Measurements from ENCODE around the gene MCU. TPM values are rescaled to one million over a fixed set of nuclear protein-coding genes. Genes with fewer than 3 reads are reported as not detected.
"Not testable (repeated sequence)": the region's sequence is repeated elsewhere in the genome, so short reads cannot be mapped to it uniquely, and the experiment has no call there.

Gene MCU
- total RNA-seq, 1 donor from 2014 or later: 12.2 TPM

- intact Hi-C loops (cut with micrococcal nuclease): no loop called here
Observed at GRCh38 chr10:72729528-72729927, 37.6 kb downstream of the MCU start.

GRCh38 chr10:72730479-72730878, 38.5 kb downstream of the MCU start:
- intact Hi-C loops (cut with micrococcal nuclease): no loop called here

- intact Hi-C loops (cut with micrococcal nuclease): no loop called here
Observed at GRCh38 chr10:72731916-72732419, 40.0 kb downstream of the MCU start.

- intact Hi-C loops (cut with micrococcal nuclease): no loop called here
Observed at GRCh38 chr10:72732521-72732920, 40.6 kb downstream of the MCU start.

GRCh38 chr10:72733989-72734388, 42.0 kb downstream of the MCU start:
- intact Hi-C loops (cut with micrococcal nuclease): no loop called here

- intact Hi-C loops (cut with micrococcal nuclease): no loop called here
Observed at GRCh38 chr10:72735288-72735936, 43.5 kb downstream of the MCU start.

- intact Hi-C loops (cut with micrococcal nuclease): no loop called here
Observed at GRCh38 chr10:72736176-72736827, 44.4 kb downstream of the MCU start.

- intact Hi-C loops (cut with micrococcal nuclease): no loop called here
Observed at GRCh38 chr10:72736828-72737220, 44.9 kb downstream of the MCU start.

GRCh38 chr10:72737357-72737756, 45.4 kb downstream of the MCU start:
- intact Hi-C loops (cut with micrococcal nuclease): not testable (repeated sequence)

- intact Hi-C loops (cut with micrococcal nuclease): no loop called here
Observed at GRCh38 chr10:72738486-72738885, 46.5 kb downstream of the MCU start.

- intact Hi-C loops (cut with micrococcal nuclease): no loop called here
Observed at GRCh38 chr10:72740528-72740927, 48.6 kb downstream of the MCU start.

GRCh38 chr10:72742092-72742491, 50.1 kb downstream of the MCU start:
- intact Hi-C loops (cut with micrococcal nuclease): no loop called here

- intact Hi-C loops (cut with micrococcal nuclease): no loop called here
Observed at GRCh38 chr10:72742797-72743196, 50.9 kb downstream of the MCU start.

- intact Hi-C loops (cut with micrococcal nuclease): no loop called here
Observed at GRCh38 chr10:72744566-72744965, 52.6 kb downstream of the MCU start.

GRCh38 chr10:72746426-72747363, 54.8 kb downstream of the MCU start:
- intact Hi-C loops (cut with micrococcal nuclease): no loop called here

- intact Hi-C loops (cut with micrococcal nuclease): no loop called here
Observed at GRCh38 chr10:72747521-72747920, 55.6 kb downstream of the MCU start.

- intact Hi-C loops (cut with micrococcal nuclease): no loop called here
Observed at GRCh38 chr10:72753760-72754231, 61.9 kb downstream of the MCU start.

GRCh38 chr10:72754275-72755032, 62.5 kb downstream of the MCU start:
- intact Hi-C loops (cut with micrococcal nuclease): no loop called here

GRCh38 chr10:72756674-72757385, 64.9 kb downstream of the MCU start:
- intact Hi-C loops (cut with micrococcal nuclease): no loop called here

GRCh38 chr10:72757732-72758131, 65.8 kb downstream of the MCU start:
- intact Hi-C loops (cut with micrococcal nuclease): no loop called here

Measured in T-helper 2 cell treated with Interferon-gamma antibody and Interleukin-4, amounts not matched to agents 100 ng/mL and 5 ng/mL, for 36 hours (primary cell).